H4 (cell line): Measurements from ENCODE around the gene MYRIP. TPM values are rescaled to one million over a fixed set of nuclear protein-coding genes. Genes with fewer than 3 reads are reported as not detected.
"Not testable (repeated sequence)": the region's sequence is repeated elsewhere in the genome, so short reads cannot be mapped to it uniquely, and the experiment has no call there.

ENCODE experiments used
- DNase-seq: peaks from one replicate; pipeline ENCODE4 v3.0.0-alpha.2; 2015; ENCODE audit warnings: low spot score
- total RNA-seq: library from RNA; depleted of rRNA; stranded (reverse); fragments of >200 nt; shearing (Covaris generic); gene quantifications from 2 replicates; pipeline ENCODE4 v1.2.3, GENCODE V29; 2014; rRNA removed

The MYRIP gene
- not detected in 2 replicates for total RNA-seq

GRCh38 chr3:39809181-39809994 is at the start of gene MYRIP:
TSS of gene MYRIP (plus strand) at chr3:39809609. CDS start at chr3:39900817, 91,208 bp downstream.
- no peak for DNase-seq

- DNase-seq, result no peak
These were observed 49.1 kb upstream of the MYRIP start for GRCh38 chr3:39760325-39760724.

- DNase-seq, result no peak
These were observed 46.8 kb upstream of the MYRIP start for GRCh38 chr3:39762537-39763070.

GRCh38 chr3:39763390-39763789 is 46.0 kb upstream of the MYRIP start:
- no peak for DNase-seq

- DNase-seq, result no peak
These were observed 43.8 kb upstream of the MYRIP start for GRCh38 chr3:39765575-39765974.

- DNase-seq, result no peak
These were observed 43.0 kb upstream of the MYRIP start for GRCh38 chr3:39766433-39766832.

- DNase-seq, result not testable (repeated sequence)
These were observed 42.5 kb upstream of the MYRIP start for GRCh38 chr3:39766909-39767308.

GRCh38 chr3:39778168-39778567 is 31.2 kb upstream of the MYRIP start:
- DNase-seq, result not testable (repeated sequence)

GRCh38 chr3:39779511-39780230 is 29.7 kb upstream of the MYRIP start:
- no peak for DNase-seq

GRCh38 chr3:39780352-39780751 is 29.1 kb upstream of the MYRIP start:
- no peak for DNase-seq

GRCh38 chr3:39781025-39781424 is 28.4 kb upstream of the MYRIP start:
- DNase-seq, result no peak

- DNase-seq, result no peak
These were observed 27.8 kb upstream of the MYRIP start for GRCh38 chr3:39781632-39782031.

GRCh38 chr3:39783680-39784079 is 25.7 kb upstream of the MYRIP start:
- no peak for DNase-seq

- no peak for DNase-seq
These were observed 24.5 kb upstream of the MYRIP start for GRCh38 chr3:39784922-39785321.

- no peak for DNase-seq
These were observed 21.1 kb upstream of the MYRIP start for GRCh38 chr3:39788128-39788883.

- DNase-seq, result no peak
These were observed 17.8 kb upstream of the MYRIP start for GRCh38 chr3:39791603-39792002.

GRCh38 chr3:39794880-39795279 is 14.5 kb upstream of the MYRIP start:
- DNase-seq, result no peak

GRCh38 chr3:39801216-39801615 is 8.2 kb upstream of the MYRIP start:
- no peak for DNase-seq

- not testable (repeated sequence) for DNase-seq
These were observed 6.9 kb upstream of the MYRIP start for GRCh38 chr3:39802486-39802885.

- no peak for DNase-seq
These were observed 5.5 kb upstream of the MYRIP start for GRCh38 chr3:39803956-39804355.

- no peak for DNase-seq
These were observed 4.5 kb upstream of the MYRIP start for GRCh38 chr3:39804951-39805350.

GRCh38 chr3:39805650-39806049 is 3.8 kb upstream of the MYRIP start:
- no peak for DNase-seq
